ENCODE results near the gene C14orf132.
"Not testable (repeated sequence)": the region's sequence is repeated elsewhere in the genome, so short reads cannot be mapped to it uniquely, and the experiment has no call there.

C14orf132 gene

GRCh38 chr14:96071561-96071960, 32.4 kb downstream of the C14orf132 start:
- DNase-seq = no peak
- Histone ChIP-seq H3K9me3 (ENCODE audit: control insufficient read depth, low read length) (no peaks in the 10 kb centered on the region), H3K27me3 (replicated peaks; ENCODE audit: control insufficient read depth, insufficient read depth, low read length, poor library complexity, severe bottlenecking) (no peaks in the 10 kb centered on the region), H3K4me3 (ENCODE audit: insufficient read depth, low read depth, low read length, poor library complexity, severe bottlenecking) (no peak overlapping the region), H3K4me1 (ENCODE audit: control insufficient read depth, insufficient read depth, low read length, poor library complexity, severe bottlenecking) (no peaks in the 10 kb centered on the region), H3K36me3 (ENCODE audit: control insufficient read depth, insufficient read depth, low read length) (no peaks in the 10 kb centered on the region), H3K27ac (ENCODE audit: insufficient read depth, low read length, poor library complexity, severe bottlenecking) (no peak overlapping the region)

GRCh38 chr14:96072076-96072475, 32.9 kb downstream of the C14orf132 start:
- Histone ChIP-seq H3K27ac (ENCODE audit: insufficient read depth, low read length, poor library complexity, severe bottlenecking) (no peak overlapping the region), H3K9me3 (ENCODE audit: control insufficient read depth, low read length) (no peaks in the 10 kb centered on the region), H3K36me3 (ENCODE audit: control insufficient read depth, insufficient read depth, low read length) (no peaks in the 10 kb centered on the region), H3K27me3 (replicated peaks; ENCODE audit: control insufficient read depth, insufficient read depth, low read length, poor library complexity, severe bottlenecking) (no peaks in the 10 kb centered on the region), H3K4me1 (ENCODE audit: control insufficient read depth, insufficient read depth, low read length, poor library complexity, severe bottlenecking) (no peaks in the 10 kb centered on the region), H3K4me3 (ENCODE audit: insufficient read depth, low read depth, low read length, poor library complexity, severe bottlenecking) (no peak overlapping the region)
- no peak for DNase-seq

- Histone ChIP-seq H3K4me1 (ENCODE audit: control insufficient read depth, insufficient read depth, low read length, poor library complexity, severe bottlenecking) (no peaks in the 10 kb centered on the region), H3K27me3 (replicated peaks; ENCODE audit: control insufficient read depth, insufficient read depth, low read length, poor library complexity, severe bottlenecking) (no peaks in the 10 kb centered on the region), H3K36me3 (ENCODE audit: control insufficient read depth, insufficient read depth, low read length) (no peaks in the 10 kb centered on the region), H3K27ac (ENCODE audit: insufficient read depth, low read length, poor library complexity, severe bottlenecking) (no peak overlapping the region), H3K4me3 (ENCODE audit: insufficient read depth, low read depth, low read length, poor library complexity, severe bottlenecking) (no peak overlapping the region), H3K9me3 (ENCODE audit: control insufficient read depth, low read length) (no peaks in the 10 kb centered on the region)
- no peak for DNase-seq
These were observed 33.6 kb downstream of the C14orf132 start for GRCh38 chr14:96072746-96073145.

GRCh38 chr14:96073260-96074039, 34.3 kb downstream of the C14orf132 start:
- H3K27me3 ChIP-seq (replicated peaks; ENCODE audit: control insufficient read depth, insufficient read depth, low read length, poor library complexity, severe bottlenecking); H3K4me3 ChIP-seq (ENCODE audit: insufficient read depth, low read depth, low read length, poor library complexity, severe bottlenecking); H3K9me3 ChIP-seq (ENCODE audit: control insufficient read depth, low read length); H3K27ac ChIP-seq (ENCODE audit: insufficient read depth, low read length, poor library complexity, severe bottlenecking); H3K36me3 ChIP-seq (ENCODE audit: control insufficient read depth, insufficient read depth, low read length); H3K4me1 ChIP-seq (ENCODE audit: control insufficient read depth, insufficient read depth, low read length, poor library complexity, severe bottlenecking); DNase-seq: not testable (repeated sequence)

GRCh38 chr14:96077983-96078624, 38.9 kb downstream of the C14orf132 start:
- Histone ChIP-seq H3K27ac (ENCODE audit: insufficient read depth, low read length, poor library complexity, severe bottlenecking) (no peak overlapping the region), H3K4me1 (ENCODE audit: control insufficient read depth, insufficient read depth, low read length, poor library complexity, severe bottlenecking) (no peaks in the 10 kb centered on the region), H3K27me3 (replicated peaks; ENCODE audit: control insufficient read depth, insufficient read depth, low read length, poor library complexity, severe bottlenecking) (no peaks in the 10 kb centered on the region), H3K4me3 (ENCODE audit: insufficient read depth, low read depth, low read length, poor library complexity, severe bottlenecking) (no peak overlapping the region), H3K9me3 (ENCODE audit: control insufficient read depth, low read length) (no peaks in the 10 kb centered on the region), H3K36me3 (ENCODE audit: control insufficient read depth, insufficient read depth, low read length) (no peaks in the 10 kb centered on the region)
- no peak for DNase-seq

GRCh38 chr14:96078625-96079016, 39.5 kb downstream of the C14orf132 start:
- no peak overlapping the region for H3K4me3 ChIP-seq (ENCODE audit: insufficient read depth, low read depth, low read length, poor library complexity, severe bottlenecking)
- no peaks in the 10 kb centered on the region for H3K9me3 ChIP-seq (ENCODE audit: control insufficient read depth, low read length)
- DNase-seq = no peak
- H3K4me1 ChIP-seq (ENCODE audit: control insufficient read depth, insufficient read depth, low read length, poor library complexity, severe bottlenecking) = no peaks in the 10 kb centered on the region
- H3K27ac ChIP-seq (ENCODE audit: insufficient read depth, low read length, poor library complexity, severe bottlenecking) = no peak overlapping the region
- no peaks in the 10 kb centered on the region for H3K27me3 ChIP-seq (replicated peaks; ENCODE audit: control insufficient read depth, insufficient read depth, low read length, poor library complexity, severe bottlenecking)
- H3K36me3 ChIP-seq (ENCODE audit: control insufficient read depth, insufficient read depth, low read length) = no peaks in the 10 kb centered on the region

GRCh38 chr14:96079066-96079465, 39.9 kb downstream of the C14orf132 start:
- Histone ChIP-seq H3K27me3 (replicated peaks; ENCODE audit: control insufficient read depth, insufficient read depth, low read length, poor library complexity, severe bottlenecking) (no peaks in the 10 kb centered on the region), H3K4me1 (ENCODE audit: control insufficient read depth, insufficient read depth, low read length, poor library complexity, severe bottlenecking) (no peaks in the 10 kb centered on the region), H3K27ac (ENCODE audit: insufficient read depth, low read length, poor library complexity, severe bottlenecking) (no peak overlapping the region), H3K4me3 (ENCODE audit: insufficient read depth, low read depth, low read length, poor library complexity, severe bottlenecking) (no peak overlapping the region), H3K36me3 (ENCODE audit: control insufficient read depth, insufficient read depth, low read length) (no peaks in the 10 kb centered on the region), H3K9me3 (ENCODE audit: control insufficient read depth, low read length) (no peaks in the 10 kb centered on the region)
- no peak for DNase-seq

- no peak overlapping the region for H3K27ac ChIP-seq (ENCODE audit: insufficient read depth, low read length, poor library complexity, severe bottlenecking)
- DNase-seq = no peak
These were observed 41.4 kb downstream of the C14orf132 start for GRCh38 chr14:96080571-96080970.

GRCh38 chr14:96081224-96081623, 42.1 kb downstream of the C14orf132 start:
- Histone ChIP-seq H3K36me3 (ENCODE audit: control insufficient read depth, insufficient read depth, low read length) (no peaks in the 10 kb centered on the region), H3K27me3 (replicated peaks; ENCODE audit: control insufficient read depth, insufficient read depth, low read length, poor library complexity, severe bottlenecking) (peaks cover 2% of the 10 kb centered on the region), H3K4me3 (ENCODE audit: insufficient read depth, low read depth, low read length, poor library complexity, severe bottlenecking) (no peak overlapping the region), H3K4me1 (ENCODE audit: control insufficient read depth, insufficient read depth, low read length, poor library complexity, severe bottlenecking) (no peaks in the 10 kb centered on the region), H3K27ac (ENCODE audit: insufficient read depth, low read length, poor library complexity, severe bottlenecking) (no peak overlapping the region), H3K9me3 (ENCODE audit: control insufficient read depth, low read length) (no peaks in the 10 kb centered on the region)
- DNase-seq = no peak

More at GRCh38 chr14:96080571-96080970, 41.4 kb downstream of the C14orf132 start:
- Histone ChIP-seq H3K4me3 (ENCODE audit: insufficient read depth, low read depth, low read length, poor library complexity, severe bottlenecking) (no peak overlapping the region), H3K4me1 (ENCODE audit: control insufficient read depth, insufficient read depth, low read length, poor library complexity, severe bottlenecking) (no peaks in the 10 kb centered on the region), H3K36me3 (ENCODE audit: control insufficient read depth, insufficient read depth, low read length) (no peaks in the 10 kb centered on the region), H3K27me3 (replicated peaks; ENCODE audit: control insufficient read depth, insufficient read depth, low read length, poor library complexity, severe bottlenecking) (no peaks in the 10 kb centered on the region), H3K9me3 (ENCODE audit: control insufficient read depth, low read length) (no peaks in the 10 kb centered on the region)

GRCh38 chr14:96081767-96082400, 42.7 kb downstream of the C14orf132 start:
- no peaks in the 10 kb centered on the region for H3K4me1 ChIP-seq (ENCODE audit: control insufficient read depth, insufficient read depth, low read length, poor library complexity, severe bottlenecking)
- H3K9me3 ChIP-seq (ENCODE audit: control insufficient read depth, low read length) = no peaks in the 10 kb centered on the region
- no peak overlapping the region for H3K4me3 ChIP-seq (ENCODE audit: insufficient read depth, low read depth, low read length, poor library complexity, severe bottlenecking)
- no peaks in the 10 kb centered on the region for H3K36me3 ChIP-seq (ENCODE audit: control insufficient read depth, insufficient read depth, low read length)
- peaks cover 3% of the 10 kb centered on the region for H3K27me3 ChIP-seq (replicated peaks; ENCODE audit: control insufficient read depth, insufficient read depth, low read length, poor library complexity, severe bottlenecking)
- no peak overlapping the region for H3K27ac ChIP-seq (ENCODE audit: insufficient read depth, low read length, poor library complexity, severe bottlenecking)
- no peak for DNase-seq
